HL-60 (cell line): Measurements from ENCODE around the gene NLK.

ENCODE experiments used
- DNase-seq, 2 experiments: peaks; one replicate each; pipeline ENCODE4 v3.0.0-alpha.2; 2010 to 2020; ENCODE audit warnings: low read depth in 1 of 2, low spot score in 1 of 2
- H3K27ac ChIP-seq: fragments of 250-450 bp; sonication (Bioruptor Pico); replicated peaks from 2 replicates; pipeline ENCODE4 v1.5.1; 2020; ENCODE audit warnings: mild to moderate bottlenecking, moderate library complexity
- H3K27me3 ChIP-seq: fragments of 250-450 bp; sonication (Bioruptor Pico); 2 replicates; pipeline ENCODE4 v1.5.1; 2021; ENCODE audit warnings: mild to moderate bottlenecking, moderate library complexity; ENCODE audit not compliant: insufficient read depth, poor library complexity, severe bottlenecking
- H3K4me3 ChIP-seq: replicated peaks from 2 replicates; pipeline ENCODE4 v1.5.1; 2011; ENCODE audit warnings: mild to moderate bottlenecking, control low read depth, low read length; ENCODE audit not compliant: insufficient read depth
- CTCF ChIP-seq: IDR thresholded peaks from one replicate; pipeline ENCODE4 v1.5.1; 2011; ENCODE audit warnings: low read length, control low read depth, inconsistent platforms; ENCODE audit not compliant: insufficient read depth
- GABPA ChIP-seq: IDR thresholded peaks from 2 replicates; pipeline ENCODE4 v1.6.1; 2012; ENCODE audit warnings: low read depth
- POLR2AphosphoS5 ChIP-seq: IDR thresholded peaks from 2 replicates; pipeline ENCODE4 v1.6.1; 2012; ENCODE audit warnings: low read depth
- REST ChIP-seq: IDR thresholded peaks from 2 replicates; pipeline ENCODE4 v1.6.1; 2012; ENCODE audit warnings: low read depth; ENCODE audit not compliant: insufficient replicate concordance
- SPI1 ChIP-seq: IDR thresholded peaks from 2 replicates; pipeline ENCODE4 v1.6.1; 2012; ENCODE audit warnings: low read depth, mild to moderate bottlenecking, borderline replicate concordance

Gene NLK

GRCh38 chr17:28053044-28053670 is 10.7 kb downstream of the NLK start:
- no peak overlapping the region for H3K4me3 ChIP-seq
- no peak overlapping the region for H3K27ac ChIP-seq
- H3K27me3 ChIP-seq: no peaks in the 10 kb centered on the region
- no peak for DNase-seq
- TF ChIP-seq CTCF (no peak), POLR2AphosphoS5 (no peak), REST (no peak), SPI1 (no peak), GABPA (no peak)

- H3K4me3 ChIP-seq: no peak overlapping the region
- no peak overlapping the region for H3K27ac ChIP-seq
- no peak for DNase-seq
- TF ChIP-seq REST (no peak), CTCF (no peak), SPI1 (no peak), POLR2AphosphoS5 (no peak), GABPA (no peak)
- no peaks in the 10 kb centered on the region for H3K27me3 ChIP-seq
Measured at GRCh38 chr17:28053725-28054124, 11.2 kb downstream of the NLK start.

- DNase-seq: no peak
- Histone ChIP-seq H3K27ac (no peak overlapping the region), H3K4me3 (no peak overlapping the region), H3K27me3 (no peaks in the 10 kb centered on the region)
- TF ChIP-seq REST (no peak), POLR2AphosphoS5 (no peak), CTCF (no peak), SPI1 (no peak), GABPA (no peak)
Measured at GRCh38 chr17:28055546-28056275, 13.2 kb downstream of the NLK start.
